ENCODE results near the gene PITPNB.

PITPNB gene

DNA sequence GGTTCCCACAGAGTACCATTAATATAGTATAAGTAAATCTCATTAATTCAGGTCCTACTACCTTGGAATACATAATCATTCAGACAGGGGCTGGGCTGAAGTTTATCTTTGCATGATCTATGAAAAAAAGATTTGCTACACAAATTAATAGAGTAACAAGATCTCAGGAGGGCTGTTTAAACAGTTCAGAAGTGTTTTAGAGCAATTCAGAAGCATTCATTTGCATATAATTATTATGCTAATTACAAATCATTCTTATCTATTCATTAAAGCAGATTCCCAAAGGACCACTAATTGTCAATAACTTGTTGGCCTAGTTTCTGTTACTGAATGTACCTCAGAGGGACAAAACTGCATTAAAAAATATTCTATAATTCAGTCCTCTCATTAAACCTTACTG is 40.5 kb downstream of the PITPNB start:
- no peak for ATAC-seq
- TF ChIP-seq PPARA (CRISPR knock-in tag; IDR thresholded peaks at IDR 0.05; ENCODE audit: borderline replicate concordance) = no peak
- TF ChIP-seq ZNF565 (CRISPR knock-in tag; conservative IDR thresholded peaks at IDR 0.05; ENCODE audit: low read depth) = no peak
- no peak for TF ChIP-seq BACH2 (CRISPR knock-in tag; IDR thresholded peaks at IDR 0.05; ENCODE audit: borderline replicate concordance)
- no peak for TF ChIP-seq ZFP3 (CRISPR knock-in tag; IDR thresholded peaks at IDR 0.05)
- no peak for TF ChIP-seq OSR1 (CRISPR knock-in tag; IDR thresholded peaks at IDR 0.05)
- no peak for TF ChIP-seq ZNF70 (CRISPR knock-in tag; IDR thresholded peaks at IDR 0.05)
- TF ChIP-seq, protein P1, sequence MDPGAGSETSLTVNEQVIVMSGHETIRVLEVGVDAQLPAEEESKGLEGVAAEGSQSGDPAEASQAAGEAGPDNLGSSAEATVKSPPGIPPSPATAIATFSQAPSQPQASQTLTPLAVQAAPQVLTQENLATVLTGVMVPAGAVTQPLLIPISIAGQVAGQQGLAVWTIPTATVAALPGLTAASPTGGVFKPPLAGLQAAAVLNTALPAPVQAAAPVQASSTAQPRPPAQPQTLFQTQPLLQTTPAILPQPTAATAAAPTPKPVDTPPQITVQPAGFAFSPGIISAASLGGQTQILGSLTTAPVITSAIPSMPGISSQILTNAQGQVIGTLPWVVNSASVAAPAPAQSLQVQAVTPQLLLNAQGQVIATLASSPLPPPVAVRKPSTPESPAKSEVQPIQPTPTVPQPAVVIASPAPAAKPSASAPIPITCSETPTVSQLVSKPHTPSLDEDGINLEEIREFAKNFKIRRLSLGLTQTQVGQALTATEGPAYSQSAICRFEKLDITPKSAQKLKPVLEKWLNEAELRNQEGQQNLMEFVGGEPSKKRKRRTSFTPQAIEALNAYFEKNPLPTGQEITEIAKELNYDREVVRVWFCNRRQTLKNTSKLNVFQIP (CRISPR knock-in tag; IDR thresholded peaks at IDR 0.05; ENCODE audit: borderline replicate concordance, low read depth) = no peak

DNA sequence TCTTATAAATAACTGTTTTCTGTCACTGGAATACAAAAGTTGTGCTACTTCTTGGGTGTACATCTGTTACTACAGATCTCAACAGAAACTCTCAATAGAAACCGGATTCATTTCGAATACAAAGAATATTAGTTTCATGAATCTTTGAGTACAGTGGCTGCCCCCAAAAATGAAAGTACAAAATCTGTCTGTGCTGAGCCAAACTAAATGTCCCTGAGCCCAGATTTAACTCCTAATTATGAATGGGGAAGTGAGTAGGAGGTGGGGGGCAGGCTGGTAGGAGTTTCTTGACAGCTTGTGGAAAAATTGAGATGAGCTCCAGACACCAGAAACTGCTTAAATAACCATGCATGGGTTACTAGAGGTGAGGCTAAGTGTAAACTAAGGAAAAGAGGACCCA is 41.6 kb downstream of the PITPNB start:
- no peak for ATAC-seq

DNA sequence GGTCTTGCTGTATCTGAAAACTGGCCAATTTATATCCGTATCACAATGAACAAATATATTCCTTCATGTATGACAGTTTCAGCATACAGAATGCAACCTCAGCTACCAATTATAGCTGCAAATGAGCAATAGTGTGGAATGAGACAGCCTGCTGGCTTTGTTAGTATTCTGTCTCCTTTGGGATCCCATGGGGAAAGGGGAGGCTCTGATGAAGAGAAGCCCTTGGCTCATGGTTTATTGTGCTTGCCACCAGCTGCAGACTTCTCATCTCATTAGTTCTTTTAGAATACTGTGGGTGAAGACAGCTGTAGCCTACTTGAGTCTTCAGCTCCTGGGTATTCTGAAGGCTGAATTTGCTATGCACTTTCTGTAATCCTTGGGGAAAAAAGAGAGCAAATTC is 42.4 kb downstream of the PITPNB start:
- no peak for TF ChIP-seq CSDC2 (CRISPR knock-in tag; IDR thresholded peaks at IDR 0.05)
- no peak for TF ChIP-seq SNAI2 (CRISPR knock-in tag; IDR thresholded peaks at IDR 0.05)
- no peak for TF ChIP-seq ZFP30 (CRISPR knock-in tag; IDR thresholded peaks at IDR 0.05)
- TF ChIP-seq ZNF8 (CRISPR knock-in tag; IDR thresholded peaks at IDR 0.05) = no peak
- no peak for TF ChIP-seq PPARA (CRISPR knock-in tag; IDR thresholded peaks at IDR 0.05; ENCODE audit: borderline replicate concordance)
- no peak for TF ChIP-seq ESRRG (CRISPR knock-in tag; IDR thresholded peaks at IDR 0.05)
- no peak for TF ChIP-seq ZC3H10 (CRISPR knock-in tag; IDR thresholded peaks at IDR 0.05)
- TF ChIP-seq OSR1 (CRISPR knock-in tag; IDR thresholded peaks at IDR 0.05) = no peak
- TF ChIP-seq GLIS3 (CRISPR knock-in tag; IDR thresholded peaks at IDR 0.05) = no peak
- TF ChIP-seq, protein P2, sequence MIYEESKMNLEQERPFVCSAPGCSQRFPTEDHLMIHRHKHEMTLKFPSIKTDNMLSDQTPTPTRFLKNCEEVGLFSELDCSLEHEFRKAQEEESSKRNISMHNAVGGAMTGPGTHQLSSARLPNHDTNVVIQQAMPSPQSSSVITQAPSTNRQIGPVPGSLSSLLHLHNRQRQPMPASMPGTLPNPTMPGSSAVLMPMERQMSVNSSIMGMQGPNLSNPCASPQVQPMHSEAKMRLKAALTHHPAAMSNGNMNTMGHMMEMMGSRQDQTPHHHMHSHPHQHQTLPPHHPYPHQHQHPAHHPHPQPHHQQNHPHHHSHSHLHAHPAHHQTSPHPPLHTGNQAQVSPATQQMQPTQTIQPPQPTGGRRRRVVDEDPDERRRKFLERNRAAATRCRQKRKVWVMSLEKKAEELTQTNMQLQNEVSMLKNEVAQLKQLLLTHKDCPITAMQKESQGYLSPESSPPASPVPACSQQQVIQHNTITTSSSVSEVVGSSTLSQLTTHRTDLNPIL (CRISPR knock-in tag; IDR thresholded peaks at IDR 0.05; ENCODE audit: low read depth) = no peak
- TF ChIP-seq ARNTL (CRISPR knock-in tag; IDR thresholded peaks at IDR 0.05; ENCODE audit: borderline replicate concordance, low read depth) = no peak
- no peak for TF ChIP-seq TOX (CRISPR knock-in tag; IDR thresholded peaks at IDR 0.05; ENCODE audit: borderline replicate concordance)
- no peak for TF ChIP-seq ZFP3 (CRISPR knock-in tag; IDR thresholded peaks at IDR 0.05)
- TF ChIP-seq, protein P3, sequence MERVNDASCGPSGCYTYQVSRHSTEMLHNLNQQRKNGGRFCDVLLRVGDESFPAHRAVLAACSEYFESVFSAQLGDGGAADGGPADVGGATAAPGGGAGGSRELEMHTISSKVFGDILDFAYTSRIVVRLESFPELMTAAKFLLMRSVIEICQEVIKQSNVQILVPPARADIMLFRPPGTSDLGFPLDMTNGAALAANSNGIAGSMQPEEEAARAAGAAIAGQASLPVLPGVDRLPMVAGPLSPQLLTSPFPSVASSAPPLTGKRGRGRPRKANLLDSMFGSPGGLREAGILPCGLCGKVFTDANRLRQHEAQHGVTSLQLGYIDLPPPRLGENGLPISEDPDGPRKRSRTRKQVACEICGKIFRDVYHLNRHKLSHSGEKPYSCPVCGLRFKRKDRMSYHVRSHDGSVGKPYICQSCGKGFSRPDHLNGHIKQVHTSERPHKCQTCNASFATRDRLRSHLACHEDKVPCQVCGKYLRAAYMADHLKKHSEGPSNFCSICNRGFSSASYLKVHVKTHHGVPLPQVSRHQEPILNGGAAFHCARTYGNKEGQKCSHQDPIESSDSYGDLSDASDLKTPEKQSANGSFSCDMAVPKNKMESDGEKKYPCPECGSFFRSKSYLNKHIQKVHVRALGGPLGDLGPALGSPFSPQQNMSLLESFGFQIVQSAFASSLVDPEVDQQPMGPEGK (CRISPR knock-in tag; IDR thresholded peaks at IDR 0.05; ENCODE audit: borderline replicate concordance) = no peak
- TF ChIP-seq ISL1 (CRISPR knock-in tag; IDR thresholded peaks at IDR 0.05) = no peak
- TF ChIP-seq, protein P1 (CRISPR knock-in tag; IDR thresholded peaks at IDR 0.05; ENCODE audit: borderline replicate concordance, low read depth) = no peak
- no peak for TF ChIP-seq ZNF70 (CRISPR knock-in tag; IDR thresholded peaks at IDR 0.05)
- no peak for TF ChIP-seq TCF4 (CRISPR knock-in tag; IDR thresholded peaks at IDR 0.05; ENCODE audit: borderline replicate concordance)
- TF ChIP-seq, protein P4, sequence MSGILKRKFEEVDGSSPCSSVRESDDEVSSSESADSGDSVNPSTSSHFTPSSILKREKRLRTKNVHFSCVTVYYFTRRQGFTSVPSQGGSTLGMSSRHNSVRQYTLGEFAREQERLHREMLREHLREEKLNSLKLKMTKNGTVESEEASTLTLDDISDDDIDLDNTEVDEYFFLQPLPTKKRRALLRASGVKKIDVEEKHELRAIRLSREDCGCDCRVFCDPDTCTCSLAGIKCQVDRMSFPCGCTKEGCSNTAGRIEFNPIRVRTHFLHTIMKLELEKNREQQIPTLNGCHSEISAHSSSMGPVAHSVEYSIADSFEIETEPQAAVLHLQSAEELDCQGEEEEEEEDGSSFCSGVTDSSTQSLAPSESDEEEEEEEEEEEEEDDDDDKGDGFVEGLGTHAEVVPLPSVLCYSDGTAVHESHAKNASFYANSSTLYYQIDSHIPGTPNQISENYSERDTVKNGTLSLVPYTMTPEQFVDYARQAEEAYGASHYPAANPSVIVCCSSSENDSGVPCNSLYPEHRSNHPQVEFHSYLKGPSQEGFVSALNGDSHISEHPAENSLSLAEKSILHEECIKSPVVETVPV (CRISPR knock-in tag; IDR thresholded peaks at IDR 0.05) = no peak
- no peak for ATAC-seq

More for the DNA sequence above, 41.6 kb downstream of the PITPNB start:
- TF ChIP-seq ESRRG (CRISPR knock-in tag; IDR thresholded peaks at IDR 0.05) = no peak
- TF ChIP-seq, protein P3 (CRISPR knock-in tag; IDR thresholded peaks at IDR 0.05; ENCODE audit: borderline replicate concordance) = no peak
